Sigmoid colon (tissue), 4 donors: Measurements from ENCODE around the gene TWNK.

Experiments
- CTCF ChIP-seq, 4 experiments: fragments of 450-650 bp in 3 of 4; fragments of 200-600 bp in 1 of 4; IDR thresholded peaks; one replicate each; pipeline ENCODE4 v1.5.1; 2016 to 2019; ENCODE audit warnings: antibody characterized with exemption in 4 of 4, mild to moderate bottlenecking in 3 of 4, moderate library complexity in 2 of 4
- EP300 ChIP-seq, 4 donors: sonication (generic); formaldehyde crosslinking; IDR thresholded peaks; one replicate each; pipeline ENCODE4 v1.6.1; 2017; ENCODE audit warnings: antibody characterized with exemption in 4 of 4
- POLR2A ChIP-seq, 2 donors: fragments of 450-650 bp; IDR thresholded peaks; one replicate each; pipeline ENCODE4 v1.6.1; 2016; ENCODE audit warnings: antibody characterized with exemption in 2 of 2, mild to moderate bottlenecking in 2 of 2, moderate library complexity in 2 of 2
- POLR2AphosphoS5 ChIP-seq, 4 donors: sonication (generic); formaldehyde crosslinking; IDR thresholded peaks; one replicate each; pipeline ENCODE4 v1.6.1; 2017; ENCODE audit warnings: antibody characterized with exemption in 4 of 4

- TF ChIP-seq CTCF (IDR thresholded peaks at IDR 0.05) (no peak), POLR2A (IDR thresholded peaks at IDR 0.05) (no peak), POLR2AphosphoS5 (IDR thresholded peaks at IDR 0.05) (no peak), EP300 (IDR thresholded peaks at IDR 0.05) (no peak)
These were observed 43.3 kb downstream of the TWNK start for GRCh38 chr10:101030496-101031127.
